A673 (cell line): ENCODE results near the gene AGAP4. TPM values are rescaled to one million over a fixed set of nuclear protein-coding genes. Genes with fewer than 3 reads are reported as not detected.
"Not testable (repeated sequence)": the region's sequence is repeated elsewhere in the genome, so short reads cannot be mapped to it uniquely, and the experiment has no call there.

Source experiments
- BruUV-seq: library from RNA; stranded (reverse); fragments of 400-500 nt; replicated peaks from 2 replicates; lab custom pipeline; 2021; lab: Mats Ljungman, UMichigan
- CTCF ChIA-PET: fragments of 300-600 bp; sonication (Branson Sonifier 250); formaldehyde crosslinking; loops from one replicate; lab custom pipeline; 2022; ENCODE audit warnings: antibody characterized with exemption; lab: Charles Lee
- POLR2A ChIA-PET: fragments of 300-600 bp; sonication (Branson Sonifier 250); formaldehyde crosslinking; loops from one replicate; lab custom pipeline; 2022; ENCODE audit warnings: antibody characterized with exemption; ENCODE audit not compliant: low non-redundant PET; lab: Charles Lee
- DNase-seq: peaks from one replicate; pipeline ENCODE4 v3.0.0-alpha.2; 2015; ENCODE audit warnings: low spot score
- H3K27ac ChIP-seq: fragments of 200-600 bp; sonication (generic); 2 replicates; pipeline ENCODE4 v1.5.1; 2016; ENCODE audit warnings: mixed run types, low read depth, mild to moderate bottlenecking, mixed read lengths, antibody characterized with exemption, low read length; ENCODE audit not compliant: poor library complexity, severe bottlenecking
- H3K27me3 ChIP-seq: fragments of 200-600 bp; sonication (generic); replicated peaks from 2 replicates; pipeline ENCODE4 v1.6.1; 2017; ENCODE audit warnings: mixed run types, low read depth, mild to moderate bottlenecking, mixed read lengths, antibody characterized with exemption, low read length; ENCODE audit not compliant: insufficient read depth, poor library complexity
- H3K36me3 ChIP-seq: fragments of 200-600 bp; sonication (generic); 2 replicates; pipeline ENCODE4 v1.6.1; 2016; ENCODE audit warnings: mixed run types, mild to moderate bottlenecking, mixed read lengths, antibody characterized with exemption, low read length; ENCODE audit not compliant: insufficient read depth, poor library complexity, severe bottlenecking
- H3K4me1 ChIP-seq: fragments of 200-600 bp; sonication (generic); 2 replicates; pipeline ENCODE4 v1.6.1; 2017; ENCODE audit warnings: mixed run types, mild to moderate bottlenecking, mixed read lengths, antibody characterized with exemption, low read length; ENCODE audit not compliant: insufficient read depth, poor library complexity, severe bottlenecking
- H3K4me3 ChIP-seq: fragments of 200-600 bp; sonication (generic); 2 replicates; pipeline ENCODE4 v1.5.1; 2016; ENCODE audit warnings: low read depth, mixed run types, mild to moderate bottlenecking, mixed read lengths, low read length; ENCODE audit not compliant: poor library complexity, severe bottlenecking
- H3K9me3 ChIP-seq: fragments of 200-600 bp; sonication (generic); 2 replicates; pipeline ENCODE4 v1.6.1; 2016; ENCODE audit warnings: mixed run types, low read depth, mild to moderate bottlenecking, mixed read lengths, antibody characterized with exemption, low read length; ENCODE audit not compliant: poor library complexity, severe bottlenecking
- CTCF ChIP-seq: fragments of 300-800, 200-600 bp; sonication (generic); conservative IDR thresholded peaks from 2 replicates; pipeline ENCODE4 v1.5.1; 2017; ENCODE audit warnings: low read depth, mild to moderate bottlenecking, antibody characterized with exemption, low read length, moderate library complexity, mixed read lengths
- EZH2 ChIP-seq: fragments of 200-600 bp; sonication (generic); IDR thresholded peaks from 2 replicates; pipeline ENCODE4 v1.6.1; 2017; ENCODE audit warnings: borderline replicate concordance, low read depth, mild to moderate bottlenecking, mixed read lengths, antibody characterized with exemption, low read length; ENCODE audit not compliant: poor library complexity, severe bottlenecking
- intact Hi-C: fragments of 100-400 bp; cut with micrococcal nuclease; formaldehyde crosslinking; loops from one replicate; pipeline ENCODE4 v1.10.0; 2022; ENCODE audit not compliant: unreplicated experiment
- total RNA-seq: library from RNA; stranded (reverse); gene quantifications from 2 replicates; pipeline ENCODE4 v1.2.3, GENCODE V29; 2021

The AGAP4 gene
- total RNA-seq, 1 experiment from 2014 or later: 20.8 TPM

DNA sequence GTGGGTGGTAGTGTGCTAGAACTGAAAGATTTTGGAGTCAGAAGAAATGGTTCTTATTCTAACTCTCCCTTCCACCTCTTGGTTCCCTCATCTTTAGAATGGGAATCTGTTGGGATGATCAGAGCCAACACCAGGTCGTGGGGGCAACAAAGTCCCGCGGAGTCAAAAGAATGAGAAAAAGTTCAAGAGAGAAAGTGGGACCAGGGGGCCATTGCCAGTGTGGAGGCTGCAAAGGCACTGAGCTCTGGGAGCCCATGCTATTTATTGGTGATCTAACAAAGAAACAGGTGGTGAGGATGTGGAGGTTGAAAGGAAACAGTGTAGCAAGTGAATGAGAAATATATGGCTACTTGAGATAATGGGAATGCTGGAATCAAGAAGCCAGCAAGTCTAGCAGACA, 29.4 kb downstream of the AGAP4 start:
- DNase-seq: no peak
- H3K36me3 ChIP-seq: no peaks in the 10 kb centered on the region
- TF ChIP-seq CTCF: no peak
- TF ChIP-seq EZH2: no peak
- H3K4me1 ChIP-seq: no peaks in the 10 kb centered on the region
- POLR2A ChIA-PET: no interaction called here
- no peak overlapping the region for H3K4me3 ChIP-seq
- CTCF ChIA-PET: no interaction called here
- BruUV-seq: no TSS peak
- H3K27me3 ChIP-seq: no peaks in the 10 kb centered on the region
- H3K9me3 ChIP-seq: no peaks in the 10 kb centered on the region
- H3K27ac ChIP-seq: no peak overlapping the region
- intact Hi-C loops: no loop called here

DNA sequence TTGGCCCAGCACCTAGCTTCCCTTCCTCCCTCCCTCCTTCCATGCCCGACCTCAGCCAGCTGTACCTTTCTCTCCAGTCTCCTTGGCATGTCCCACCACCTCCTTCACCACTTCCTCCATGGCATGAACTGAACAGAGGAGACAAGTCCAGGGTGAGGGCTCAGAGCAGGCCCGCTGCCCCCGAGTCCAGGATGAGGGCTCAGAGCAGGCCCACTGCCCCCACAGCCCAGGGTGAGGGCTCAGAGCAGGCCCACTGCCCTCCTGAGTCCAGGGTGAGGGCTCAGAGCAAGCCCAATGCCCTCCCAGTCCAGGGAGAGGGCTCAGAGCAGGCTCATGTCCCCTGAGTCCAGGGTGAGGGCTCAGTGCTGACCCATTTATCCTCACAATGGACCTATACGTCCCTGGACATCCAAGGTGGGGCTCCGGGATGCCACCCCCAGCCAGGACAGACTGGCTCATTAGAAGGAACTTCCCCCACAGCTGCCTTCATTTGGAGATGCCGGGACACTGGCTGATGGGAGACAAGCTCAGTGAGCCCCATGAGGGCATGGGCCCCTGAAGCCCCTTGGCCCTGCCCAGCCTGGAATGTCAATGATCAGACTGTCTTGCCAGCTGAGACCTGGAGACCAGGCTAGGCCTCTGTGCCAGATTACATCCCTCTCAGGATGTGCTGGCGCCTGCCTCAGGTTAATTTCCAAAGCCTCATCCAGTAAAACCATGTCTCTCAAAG, 30.0 kb downstream of the AGAP4 start:
- BruUV-seq: no TSS peak
- DNase-seq: no peak
- CTCF ChIA-PET: no interaction called here
- Histone ChIP-seq H3K27me3 (no peaks in the 10 kb centered on the region), H3K4me1 (no peaks in the 10 kb centered on the region), H3K9me3 (no peaks in the 10 kb centered on the region), H3K4me3 (no peak overlapping the region), H3K36me3 (no peaks in the 10 kb centered on the region), H3K27ac (no peak overlapping the region)
- POLR2A ChIA-PET: no interaction called here
- TF ChIP-seq EZH2 (no peak), CTCF (no peak)
- intact Hi-C loops: no loop called here

DNA sequence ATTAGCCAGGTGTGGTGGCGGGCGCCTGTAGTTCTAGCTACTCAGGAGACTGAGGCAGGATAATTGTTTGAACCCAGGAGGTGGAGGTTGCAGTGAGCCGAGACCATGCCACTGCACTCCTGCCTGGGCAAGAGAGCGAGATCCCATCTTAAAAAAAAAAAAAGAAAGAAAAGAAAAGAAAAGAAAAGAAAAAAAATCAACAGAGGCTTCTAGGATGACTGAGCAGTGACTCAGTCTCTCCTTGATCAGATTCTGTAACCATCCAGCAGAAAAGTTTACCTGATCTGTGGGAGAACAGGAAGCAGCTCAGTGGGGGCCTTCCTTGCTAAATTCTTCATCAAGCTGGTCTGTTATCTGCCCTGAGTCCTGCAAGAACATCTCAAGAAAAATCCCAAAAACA, 33.2 kb downstream of the AGAP4 start:
- intact Hi-C loops, H3K27me3 ChIP-seq, H3K4me3 ChIP-seq, H3K9me3 ChIP-seq, CTCF ChIA-PET, H3K4me1 ChIP-seq, H3K36me3 ChIP-seq, BruUV-seq, H3K27ac ChIP-seq: not testable (repeated sequence)
- DNase-seq: peak; percentile 6
- POLR2A ChIA-PET: interaction anchor here (0.7 kb wide), 1 partner anchor 576 kb away, joined by 6 read pairs; no protein-coding TSS in a partner anchor

GRCh38 chr10:45812959-45813358, 34.3 kb downstream of the AGAP4 start:
- H3K4me3 ChIP-seq, intact Hi-C loops, H3K27ac ChIP-seq, DNase-seq, H3K4me1 ChIP-seq, CTCF ChIA-PET, H3K27me3 ChIP-seq, H3K36me3 ChIP-seq, POLR2A ChIA-PET, BruUV-seq, H3K9me3 ChIP-seq: not testable (repeated sequence)
